Upper lobe of right lung (tissue), 1 donor: ENCODE results near the gene TSSK6. TPM values are rescaled to one million over a fixed set of nuclear protein-coding genes. Genes with fewer than 3 reads are reported as not detected.

Experiments
- ATAC-seq: fragments of 200-7000 bp; cut with Tn5 transposase; one replicate; pipeline ENCODE4 v1.9.1; 2020; ENCODE audit warnings: mild to moderate bottlenecking, moderate library complexity
- DNase-seq: peaks from one replicate; pipeline ENCODE4 v3.0.0-alpha.2; 2020
- H3K27ac ChIP-seq: fragments of 200-600 bp; one replicate; pipeline ENCODE4 v1.8.0; 2022
- H3K27me3 ChIP-seq: fragments of 200-600 bp; one replicate; pipeline ENCODE4 v1.8.0; 2022; ENCODE audit warnings: mild to moderate bottlenecking
- H3K36me3 ChIP-seq: fragments of 200-600 bp; one replicate; pipeline ENCODE4 v1.8.0; 2022
- H3K4me1 ChIP-seq: fragments of 200-600 bp; one replicate; pipeline ENCODE4 v1.8.0; 2022
- H3K4me3 ChIP-seq: fragments of 200-600 bp; one replicate; pipeline ENCODE4 v1.8.0; 2022; ENCODE audit warnings: mild to moderate bottlenecking
- H3K9me3 ChIP-seq: fragments of 200-600 bp; one replicate; pipeline ENCODE4 v1.8.0; 2022
- CTCF ChIP-seq: fragments of 200-600 bp; IDR thresholded peaks from one replicate; pipeline ENCODE4 v1.8.0; 2022; ENCODE audit warnings: antibody characterized with exemption
- intact Hi-C: fragments of 100-400 bp; cut with DNase I; formaldehyde crosslinking; loops from one replicate; pipeline ENCODE4 v1.11.0; 2022
- total RNA-seq: library from RNA; stranded (reverse); fragmentation: NEBNext Ultra II Directional; extraction: Animal tissue kit (Norgen Biotek cat#: 25700); gene quantifications from one replicate; pipeline ENCODE4 v1.2.1, GENCODE V29; 2021
- donor health status: DM: no; HTN: yes; CAD: no; lungs with severe emphysema.

Gene TSSK6
- total RNA-seq, 1 donor from 2014 or later: 1.8 TPM

- ATAC-seq: no peak
- no peak overlapping the region for H3K4me3 ChIP-seq
- DNase-seq: no peak
- no peak for TF ChIP-seq CTCF
- peaks cover 45% of the 10 kb centered on the region for H3K36me3 ChIP-seq
- peaks cover 31% of the 10 kb centered on the region for H3K4me1 ChIP-seq
- H3K27me3 ChIP-seq: no peaks in the 10 kb centered on the region
- intact Hi-C loops: no loop called here
- no peaks in the 10 kb centered on the region for H3K9me3 ChIP-seq
- no peak overlapping the region for H3K27ac ChIP-seq
These were observed 23.9 kb downstream of the TSSK6 start for GRCh38 chr19:19491321-19492025.

GRCh38 chr19:19490214-19490968 is 25.0 kb downstream of the TSSK6 start:
- intact Hi-C loops: no loop called here
- H3K27me3 ChIP-seq: no peaks in the 10 kb centered on the region
- TF ChIP-seq CTCF: peak; percentile 83
- H3K36me3 ChIP-seq: peaks cover 35% of the 10 kb centered on the region
- peak overlapping the region; percentile 89 for H3K27ac ChIP-seq
- peaks cover 33% of the 10 kb centered on the region for H3K4me1 ChIP-seq
- peak; percentile 74 for ATAC-seq
- DNase-seq: peak; percentile 74
- no peaks in the 10 kb centered on the region for H3K9me3 ChIP-seq
- H3K4me3 ChIP-seq: no peak overlapping the region

GRCh38 chr19:19489804-19490204 is 25.5 kb downstream of the TSSK6 start:
- H3K27ac ChIP-seq: peak overlapping the region; percentile 89
- H3K9me3 ChIP-seq: no peaks in the 10 kb centered on the region
- no peak for ATAC-seq
- H3K36me3 ChIP-seq: peaks cover 32% of the 10 kb centered on the region
- no peak overlapping the region for H3K4me3 ChIP-seq
- DNase-seq: no peak
- peaks cover 39% of the 10 kb centered on the region for H3K4me1 ChIP-seq
- no peaks in the 10 kb centered on the region for H3K27me3 ChIP-seq
- intact Hi-C loops: loop anchor here (10.0 kb wide), 1 partner anchor 85 kb away; the partner anchor contains the start of gene GATAD2A
- TF ChIP-seq CTCF: no peak

DNA sequence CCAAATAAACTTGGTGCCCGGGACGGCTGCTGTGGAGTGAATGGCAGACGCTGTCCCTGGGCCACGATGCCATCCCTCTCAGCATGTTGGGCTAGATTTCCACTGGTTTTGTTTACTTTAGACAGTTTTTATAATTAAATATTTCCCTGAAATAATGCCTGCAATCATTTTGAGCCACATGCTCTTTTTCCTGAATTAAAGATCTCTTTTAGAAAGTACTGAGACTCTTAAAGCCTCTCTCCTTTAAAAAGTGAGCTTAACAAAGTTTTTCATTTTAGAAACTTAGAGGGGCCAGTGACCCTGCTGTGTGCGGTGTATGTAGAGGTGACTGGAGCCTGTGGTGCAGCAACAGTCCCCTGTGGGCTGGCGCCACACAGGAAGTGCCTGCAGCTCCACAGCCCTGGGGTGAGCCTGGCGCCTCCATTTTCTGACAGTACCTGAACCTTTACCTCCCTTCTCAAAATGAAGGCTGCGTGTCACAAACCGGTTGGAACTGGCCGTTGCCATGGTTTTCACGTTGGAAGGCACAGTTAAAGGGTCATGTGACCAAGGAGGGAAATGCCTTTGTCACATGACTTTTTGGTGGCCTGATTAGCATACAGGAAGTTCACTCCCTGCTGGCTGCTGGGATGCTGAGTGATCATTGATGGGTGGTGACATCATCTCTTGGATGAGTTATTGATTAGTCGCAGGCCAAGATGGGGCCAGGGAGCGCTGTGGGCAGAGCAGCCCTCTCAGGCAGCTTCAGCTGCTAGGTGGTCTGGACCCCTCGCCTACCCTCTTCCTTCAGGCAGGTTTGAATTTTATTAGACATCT is 26.3 kb downstream of the TSSK6 start:
- no peak for TF ChIP-seq CTCF
- Histone ChIP-seq H3K9me3 (no peaks in the 10 kb centered on the region), H3K4me1 (peaks cover 40% of the 10 kb centered on the region), H3K36me3 (peaks cover 25% of the 10 kb centered on the region), H3K27me3 (no peaks in the 10 kb centered on the region), H3K27ac (peak overlapping the region; percentile 89), H3K4me3 (peak overlapping the region; percentile 17)
- ATAC-seq (peak; percentile 63), DNase-seq (peak; percentile 84)
- intact Hi-C loops: loop anchor here (10.0 kb wide), 1 partner anchor 84 kb away; the partner anchor contains the start of gene GATAD2A
